HG02938 (cell line): ENCODE measurements around the gene SPATA32.

ENCODE experiments used
- ATAC-seq: cut with Tn5 transposase; IDR thresholded peaks from one replicate; pipeline ENCODE4 v1.9.1; 2021; ENCODE audit warnings: mild to moderate bottlenecking, moderate library complexity; ENCODE audit not compliant: unreplicated experiment

SPATA32 gene

DNA sequence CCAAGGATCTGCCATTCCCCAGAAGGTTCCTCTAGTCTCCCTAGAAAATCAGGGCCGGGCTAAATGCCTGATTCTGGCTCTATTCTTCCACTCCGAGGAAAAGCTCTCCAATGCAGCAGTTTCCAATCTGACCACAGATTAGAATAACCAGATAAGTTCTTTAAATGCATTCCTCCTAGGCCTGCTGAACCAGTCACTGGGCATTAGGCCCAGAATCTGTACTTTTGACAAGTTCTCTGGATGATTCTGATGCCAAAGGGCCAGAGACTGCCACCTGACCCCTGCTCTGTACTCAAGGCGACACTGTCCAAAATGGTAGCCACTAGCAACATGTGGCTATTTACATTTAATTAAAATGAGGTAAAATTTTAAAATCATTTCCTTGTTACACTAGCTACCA, 32.6 kb upstream of the SPATA32 start:
- no peak for ATAC-seq

DNA sequence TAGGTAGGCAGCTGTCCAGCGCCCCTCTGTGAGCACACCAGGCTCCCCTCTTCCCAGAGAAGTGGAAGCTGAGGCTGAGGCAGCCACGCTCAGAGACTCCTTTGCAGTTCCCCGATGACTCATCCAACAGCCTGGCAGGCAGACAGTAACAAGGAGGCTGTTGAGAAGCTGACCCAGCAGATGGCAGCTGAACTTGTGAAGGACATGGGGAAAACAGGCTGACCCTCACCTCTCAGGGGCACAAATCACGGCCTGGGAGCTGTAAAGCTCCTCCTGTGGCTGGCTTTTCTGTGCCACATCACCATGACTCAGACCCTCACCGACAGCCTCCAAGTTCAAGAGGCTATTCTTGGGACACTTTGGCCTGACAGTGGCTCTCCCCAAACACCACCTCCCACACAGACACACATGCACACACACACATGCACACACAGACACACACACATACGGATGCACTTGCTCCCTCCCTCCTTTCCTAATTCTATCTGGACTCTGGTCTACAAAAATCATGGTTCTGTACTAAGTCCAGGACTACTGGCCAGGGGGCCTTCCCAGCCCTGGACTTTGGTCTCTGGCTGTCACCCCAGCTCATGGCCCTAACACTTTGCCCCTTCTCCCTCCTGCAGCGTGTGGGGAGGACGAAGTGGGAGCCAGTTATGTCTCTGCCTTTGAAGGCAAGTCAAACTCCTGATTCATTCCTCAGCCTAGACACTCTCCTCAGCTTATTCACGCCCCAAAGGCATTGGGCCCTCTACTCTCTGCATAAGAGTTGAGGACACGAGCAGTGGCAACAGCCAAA, 31.7 kb upstream of the SPATA32 start:
- ATAC-seq: no peak

DNA sequence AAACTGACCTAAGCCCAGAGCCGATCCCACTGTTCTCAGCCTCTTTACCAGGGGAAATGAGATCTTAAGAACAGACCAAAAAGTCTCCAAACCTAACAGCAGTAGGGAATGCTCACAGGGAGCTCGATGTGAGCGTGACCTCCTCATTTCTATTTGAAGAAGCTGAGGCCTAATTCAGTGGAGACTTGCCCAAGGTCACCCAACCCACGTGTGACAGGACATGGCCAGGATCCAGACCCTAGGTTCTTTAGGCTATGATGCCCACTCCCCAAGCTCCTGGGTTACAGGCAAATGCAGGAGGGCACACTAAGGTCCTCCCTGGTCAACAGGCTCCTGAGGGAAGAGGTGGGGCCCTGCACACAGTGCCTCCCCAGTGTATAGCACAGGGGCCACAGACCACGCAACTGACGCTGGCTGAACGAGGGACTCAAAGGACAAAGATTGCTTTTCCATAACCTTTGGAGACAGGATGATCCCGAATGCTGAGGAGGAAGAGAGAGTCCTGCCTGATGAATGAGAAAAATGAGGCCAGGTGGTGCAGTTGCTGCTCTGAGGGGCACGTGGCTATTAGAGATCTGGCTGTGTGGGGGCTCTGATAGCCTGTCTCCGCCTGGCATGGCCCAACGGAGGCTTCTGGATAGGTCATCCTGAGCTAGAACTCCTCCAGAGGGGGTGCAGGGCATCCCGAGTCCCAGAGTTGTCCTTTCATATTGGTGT, 31.0 kb upstream of the SPATA32 start:
- ATAC-seq: no peak

DNA sequence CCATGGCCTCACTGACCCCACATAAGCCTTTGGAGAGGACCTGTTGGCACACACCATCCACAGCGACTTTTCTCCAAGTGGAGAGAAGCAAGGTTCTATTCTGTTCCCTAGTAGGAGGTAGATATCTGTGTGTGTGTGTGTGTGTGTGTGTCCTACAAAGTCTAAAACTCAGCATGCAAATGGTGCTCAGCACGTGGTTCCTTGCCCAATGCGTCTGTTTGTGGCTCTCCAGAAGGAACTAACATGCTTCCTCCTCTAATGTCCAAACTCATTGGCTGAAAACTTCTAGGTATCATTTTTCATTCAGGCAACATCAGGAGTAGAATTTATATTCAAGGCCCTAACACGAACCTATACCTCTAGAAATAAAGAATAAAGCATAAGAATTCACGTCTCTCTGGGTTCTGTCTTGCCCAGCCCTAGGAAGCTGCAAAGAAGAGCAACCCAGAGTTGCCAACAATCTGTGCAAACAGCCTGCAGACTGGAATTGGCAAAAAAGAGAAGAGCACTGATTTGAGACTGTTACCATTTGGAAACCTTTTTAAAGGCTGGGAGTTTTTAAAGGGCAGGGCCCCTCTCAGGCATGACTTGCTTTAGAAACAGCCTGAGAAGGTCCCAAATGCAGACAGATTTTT, 29.4 kb upstream of the SPATA32 start:
- ATAC-seq: no peak

DNA sequence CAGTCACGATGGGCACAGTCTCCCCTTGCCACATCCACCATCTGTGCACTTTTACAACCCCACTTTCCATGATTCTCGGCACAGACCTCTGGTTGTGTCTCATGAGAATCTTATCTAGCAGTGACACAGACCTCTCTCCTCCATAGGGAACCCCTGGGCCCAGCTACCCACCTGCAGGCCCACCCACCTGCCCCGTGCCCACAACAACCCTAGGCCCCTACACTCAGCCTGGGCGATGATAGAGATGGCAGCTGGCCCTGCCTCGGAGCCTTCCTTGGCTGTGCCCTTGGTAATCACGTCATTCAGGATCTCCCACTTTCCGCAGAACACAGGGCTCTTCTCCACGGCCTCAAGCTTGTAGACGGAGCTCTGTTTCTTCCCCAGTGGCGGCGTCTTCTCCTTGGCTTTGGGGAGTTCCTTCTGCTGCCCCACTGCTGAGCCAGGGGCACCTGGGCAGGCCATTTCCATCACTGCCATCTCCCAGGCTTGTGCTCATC, 28.4 kb upstream of the SPATA32 start:
- ATAC-seq: no peak

DNA sequence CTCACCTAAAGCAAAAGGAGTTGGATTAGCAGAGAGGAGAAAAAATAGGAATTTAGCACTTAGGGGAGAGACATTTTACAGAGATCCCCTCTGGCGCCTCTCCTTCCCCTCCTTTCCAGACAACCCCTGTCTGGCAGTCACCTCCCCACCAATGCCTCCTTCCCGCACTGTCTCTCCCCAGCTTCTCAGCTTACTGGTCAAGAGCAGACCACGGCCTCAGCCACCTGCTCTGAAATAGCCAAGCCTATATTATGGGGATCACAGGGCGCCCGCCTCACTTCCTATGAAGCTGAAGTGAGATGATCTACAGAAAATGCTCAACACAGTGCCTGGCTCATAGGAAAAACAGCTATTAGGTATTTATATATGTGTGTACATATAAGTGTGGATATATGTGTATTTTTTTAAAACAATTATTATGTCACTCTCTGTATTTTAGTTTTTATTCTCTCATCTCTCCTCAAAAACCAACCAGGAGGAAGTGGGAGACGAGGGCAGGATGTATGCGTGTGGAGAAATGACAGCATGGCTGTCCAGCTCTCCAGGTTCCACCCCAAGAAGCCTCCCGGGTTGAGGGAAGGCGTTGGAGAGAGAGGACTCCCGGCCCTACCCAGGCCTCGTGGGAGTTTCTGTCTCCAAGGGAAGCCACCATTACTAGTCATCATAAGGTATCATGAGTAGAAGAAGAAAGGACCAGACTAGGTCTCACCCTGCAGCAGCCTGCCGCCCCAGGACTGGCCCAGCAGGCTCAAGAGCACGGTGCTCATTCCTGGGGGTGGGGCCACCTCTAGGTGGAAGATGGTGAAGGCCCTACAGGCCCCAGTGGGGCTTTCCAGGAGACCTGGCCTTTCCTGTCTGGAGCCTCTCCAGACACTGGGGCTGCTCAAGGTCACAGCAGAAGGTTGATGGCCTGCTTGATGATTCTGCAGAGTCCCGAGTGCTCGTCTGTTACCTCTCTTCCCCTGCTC, 27.7 kb upstream of the SPATA32 start:
- ATAC-seq: no peak

DNA sequence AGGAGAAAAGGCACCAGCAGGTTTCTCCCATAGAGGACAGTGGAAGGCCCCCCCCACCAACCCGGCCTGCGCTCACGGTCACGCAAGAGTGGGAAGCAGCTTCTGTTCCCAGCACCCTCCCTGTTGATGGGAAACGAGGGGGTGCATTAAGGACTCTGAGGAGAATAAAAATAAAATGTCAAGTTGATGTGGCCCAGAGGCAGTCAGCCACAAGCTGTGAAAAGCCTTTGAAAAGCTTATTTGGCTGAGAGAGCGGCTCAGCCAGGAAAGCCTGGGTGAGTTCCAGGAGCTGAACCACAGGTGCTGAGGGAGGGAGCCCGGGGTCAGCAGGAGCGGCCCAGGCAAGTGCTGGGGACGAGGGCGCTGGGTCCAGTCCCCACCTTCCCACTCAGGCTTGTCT, 26.9 kb upstream of the SPATA32 start:
- no peak for ATAC-seq

DNA sequence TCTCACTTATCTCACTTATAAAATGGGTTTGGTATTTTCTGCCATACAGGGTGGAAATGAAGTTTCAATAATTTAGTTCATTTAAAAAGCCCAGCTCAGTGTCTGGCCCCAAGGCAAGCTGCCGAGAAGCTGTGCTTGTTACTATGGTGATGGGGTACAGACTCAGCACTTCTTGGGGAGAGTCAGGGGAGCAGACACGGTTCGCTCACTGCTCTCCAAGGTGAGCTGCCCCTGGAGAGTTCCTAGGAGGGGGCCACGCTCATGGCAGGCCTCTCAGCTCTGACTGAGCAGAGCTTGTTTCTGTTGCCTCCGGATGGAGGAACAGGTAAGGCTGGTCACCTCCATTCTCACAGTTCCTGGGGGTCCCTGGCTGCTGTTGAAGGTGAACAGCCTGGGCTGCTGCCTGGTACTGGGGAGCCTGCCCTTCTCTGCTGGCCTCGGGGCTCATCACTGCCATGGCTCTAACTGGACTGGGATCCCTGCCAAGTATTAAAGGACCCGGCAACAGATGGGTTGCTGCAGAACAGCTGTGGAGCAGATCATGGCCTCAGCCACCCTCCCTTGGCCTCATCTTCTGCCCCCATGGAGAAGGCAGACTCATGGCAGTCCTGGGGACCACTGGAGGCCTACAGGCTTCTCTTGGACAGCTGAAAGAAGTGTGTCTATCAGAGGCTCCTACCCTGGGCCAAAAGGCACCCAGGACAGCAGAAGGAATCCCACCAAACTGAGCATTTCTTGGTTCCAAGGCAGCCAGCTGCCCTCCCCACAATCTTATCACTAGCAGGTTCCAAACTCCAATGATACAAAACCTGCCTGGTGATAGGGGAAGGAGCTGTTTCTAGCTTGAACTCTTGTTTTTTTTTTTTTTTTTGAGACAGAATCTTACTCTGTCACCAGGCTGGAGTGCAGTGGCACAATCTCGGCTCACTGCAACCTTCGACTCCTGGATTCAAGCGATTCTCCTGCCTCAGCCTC, 25.9 kb upstream of the SPATA32 start:
- no peak for ATAC-seq

DNA sequence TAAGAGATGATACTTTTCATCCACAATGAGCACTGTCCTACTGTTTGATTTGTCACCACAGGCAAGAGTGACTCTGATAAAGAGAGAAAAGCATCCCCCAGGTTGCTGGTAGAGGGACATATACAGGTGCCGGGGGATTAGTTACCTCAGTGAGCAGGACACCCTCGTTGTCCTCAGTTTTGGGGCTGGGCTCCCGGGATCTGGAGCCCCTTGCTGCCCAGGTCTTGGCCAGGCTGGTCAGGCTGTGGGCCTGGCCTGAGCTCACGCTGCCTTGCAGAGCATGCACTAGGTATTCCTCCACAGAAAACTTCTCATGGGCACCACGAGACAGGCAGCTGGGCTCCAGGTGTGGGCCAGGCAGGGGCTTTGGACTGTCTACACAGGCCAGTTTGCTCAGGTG, 24.4 kb upstream of the SPATA32 start:
- ATAC-seq: no peak

DNA sequence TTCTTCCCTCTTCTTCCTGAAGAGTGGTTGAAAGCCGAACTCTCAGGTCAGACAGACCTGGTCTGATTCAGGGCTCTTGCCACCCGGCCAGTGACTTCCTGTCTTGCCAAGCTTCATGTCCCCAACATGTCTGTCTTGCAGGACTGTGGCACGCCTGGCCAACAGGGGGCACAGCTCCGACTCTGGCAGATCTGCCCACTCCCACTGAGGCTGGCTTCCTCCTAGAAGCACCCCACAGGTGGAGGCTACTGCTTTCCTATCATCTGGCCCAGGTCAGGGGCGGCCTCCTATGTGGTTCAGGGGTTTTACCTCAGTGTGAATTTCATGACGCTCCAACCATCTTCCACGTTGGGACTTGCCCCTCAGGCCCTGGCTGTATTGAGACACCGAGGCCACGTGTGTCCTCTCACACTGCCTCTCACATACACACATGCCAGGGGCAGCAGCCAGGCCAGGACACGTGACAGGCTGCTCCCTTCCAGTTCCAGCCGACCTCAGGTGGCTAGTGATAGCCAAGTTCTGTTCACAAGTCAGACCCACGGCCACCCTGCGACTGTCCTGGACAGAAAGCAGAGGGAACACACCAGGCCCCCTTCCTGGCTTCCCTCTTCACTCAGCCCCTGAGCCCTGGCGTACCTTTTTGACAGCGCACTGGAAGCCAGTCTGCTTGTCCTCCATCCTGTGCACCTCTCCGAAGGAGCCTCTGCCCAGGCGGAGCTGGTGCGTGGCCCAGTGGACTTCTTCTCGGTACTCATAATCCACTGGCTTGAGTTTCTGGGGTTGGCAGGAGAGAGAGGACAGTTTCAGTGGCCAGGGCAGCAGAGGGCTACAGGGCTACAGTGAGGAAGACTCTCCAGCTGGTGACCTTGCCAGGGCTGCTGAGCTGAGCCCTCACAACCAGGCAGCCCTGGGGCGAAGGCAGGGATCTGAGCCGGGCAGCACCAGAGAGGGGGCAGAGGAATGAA, 22.6 kb upstream of the SPATA32 start:
- no peak for ATAC-seq

DNA sequence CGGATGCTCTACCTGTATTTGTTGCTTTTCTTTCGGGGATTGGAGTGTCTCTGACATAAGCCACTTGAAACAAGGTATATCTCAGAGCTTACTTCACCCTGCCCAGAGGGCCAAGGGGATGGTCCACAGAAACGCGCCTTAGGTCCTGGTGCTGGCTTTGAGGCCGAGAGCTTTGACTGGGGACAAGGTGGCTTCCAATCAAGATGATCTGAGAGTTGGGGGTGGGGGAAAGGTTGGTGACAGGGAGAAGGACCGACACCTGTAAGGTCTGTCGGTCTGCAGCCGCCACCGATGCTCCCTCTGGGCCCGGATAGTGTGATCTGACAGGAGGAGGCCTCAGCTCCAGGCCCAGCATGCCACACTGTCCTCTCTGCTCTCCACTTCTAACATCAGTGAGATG, 21.8 kb upstream of the SPATA32 start:
- no peak for ATAC-seq

DNA sequence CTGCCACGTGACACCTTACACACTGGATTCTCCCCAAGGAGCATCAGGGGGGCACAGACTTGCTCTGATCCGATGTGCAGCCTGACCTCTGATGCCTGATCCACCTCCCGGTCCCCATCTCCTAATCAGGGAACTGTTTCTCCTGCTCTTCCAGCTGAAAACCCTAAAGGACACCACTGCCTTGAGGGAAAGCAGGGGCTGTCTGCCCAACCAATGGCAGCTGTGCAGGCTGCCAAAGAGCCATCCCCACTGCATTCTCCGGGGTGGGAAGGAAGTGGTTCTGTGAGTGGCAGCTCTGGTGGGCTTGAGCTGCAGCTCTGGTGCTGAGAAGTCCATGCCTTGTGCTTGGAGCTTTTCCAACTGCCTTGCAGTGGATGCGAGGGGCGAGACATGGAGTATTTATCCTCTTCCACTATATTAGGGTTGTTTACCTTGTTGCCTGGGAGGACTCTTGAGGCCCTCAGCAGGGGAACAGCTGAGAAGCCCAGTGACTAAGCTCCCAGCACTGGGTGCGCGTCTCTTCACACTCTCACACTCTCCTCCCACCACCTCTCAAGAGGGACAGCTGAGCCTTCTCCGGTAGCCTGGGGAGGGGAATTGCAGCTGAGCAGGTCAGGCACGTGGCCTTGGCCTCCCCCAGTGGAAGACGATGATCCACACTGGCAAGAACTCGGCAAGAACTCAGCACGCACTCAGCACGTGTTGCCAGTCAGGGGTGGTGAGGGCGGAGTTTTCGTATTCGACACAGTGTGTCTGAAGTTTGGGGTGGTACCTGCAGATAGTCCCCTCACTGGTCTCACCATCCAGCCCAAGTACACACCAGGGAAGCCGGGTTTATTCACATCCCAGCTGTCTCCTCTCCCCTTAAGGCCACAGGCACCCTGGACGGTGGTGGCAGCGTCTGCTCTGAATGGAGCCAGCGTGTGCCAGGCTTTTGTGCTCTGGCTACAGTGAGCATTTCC, 21.1 kb upstream of the SPATA32 start:
- no peak for ATAC-seq

DNA sequence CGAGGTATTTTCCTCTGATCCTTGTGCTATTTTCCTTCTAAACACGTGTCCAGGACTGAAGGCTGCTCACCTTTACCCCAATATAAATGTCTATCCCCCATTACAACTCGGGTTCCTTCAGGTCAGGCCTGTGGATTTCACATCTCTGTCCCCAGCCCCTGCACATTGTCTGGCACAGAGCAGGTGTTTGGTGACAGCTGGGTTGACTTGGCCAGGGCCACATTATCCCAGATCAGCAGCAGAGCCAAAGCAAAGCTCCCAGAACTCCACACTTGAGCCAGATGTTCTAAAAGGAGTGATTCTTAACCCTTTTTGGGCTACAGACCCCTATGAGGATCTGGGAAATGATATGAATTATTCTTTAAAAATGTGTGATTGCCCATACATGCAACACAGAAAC, 18.0 kb upstream of the SPATA32 start:
- ATAC-seq: no peak

DNA sequence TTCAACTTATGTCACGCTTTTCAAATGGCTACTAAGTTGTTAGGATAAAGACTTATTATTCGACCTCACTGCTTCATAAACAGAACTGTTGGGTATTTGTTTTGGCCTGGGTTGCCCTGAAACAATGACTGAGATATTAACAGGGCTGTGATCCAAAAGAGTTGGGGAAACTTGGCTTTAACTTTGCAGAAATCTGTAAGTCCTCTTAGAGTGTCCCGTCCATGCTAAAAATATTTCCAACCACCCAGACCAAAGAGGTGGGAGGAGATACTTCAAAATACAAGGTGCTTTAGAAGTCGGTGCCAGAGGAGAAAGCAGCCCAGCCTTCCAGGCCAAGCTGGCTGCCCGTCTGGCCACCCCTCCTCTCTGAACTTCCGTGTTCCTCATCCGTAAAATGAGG, 16.1 kb upstream of the SPATA32 start:
- no peak for ATAC-seq

DNA sequence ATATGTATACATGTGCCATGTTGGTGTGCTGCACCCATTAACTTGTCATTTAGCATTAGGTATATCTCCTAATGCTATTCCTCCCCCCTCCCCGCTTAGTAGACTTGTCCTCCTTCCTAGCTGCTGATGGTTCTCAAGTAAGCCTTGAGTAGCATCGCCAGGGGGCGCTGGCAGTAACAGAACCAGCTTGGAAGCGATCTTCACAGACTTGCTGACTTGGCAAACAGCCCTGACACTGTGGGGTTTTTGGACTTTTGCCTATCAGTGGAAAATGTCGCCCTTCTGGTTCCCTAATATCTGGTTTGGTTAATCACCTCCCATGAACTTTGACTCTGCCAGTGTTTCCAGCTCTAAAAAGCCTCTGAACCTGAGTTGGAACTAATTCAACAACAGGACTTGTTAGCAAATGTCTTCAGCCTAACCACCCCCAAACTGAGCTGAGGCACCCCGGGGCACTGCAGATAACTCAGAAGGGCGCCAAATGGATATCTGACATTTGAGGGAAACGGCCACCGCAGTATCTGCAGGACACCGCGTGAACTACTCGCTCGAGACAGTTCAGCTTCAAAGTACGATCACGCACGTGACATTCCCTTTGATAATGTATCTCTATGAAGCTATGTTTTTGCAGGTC, 15.4 kb upstream of the SPATA32 start:
- no peak for ATAC-seq

DNA sequence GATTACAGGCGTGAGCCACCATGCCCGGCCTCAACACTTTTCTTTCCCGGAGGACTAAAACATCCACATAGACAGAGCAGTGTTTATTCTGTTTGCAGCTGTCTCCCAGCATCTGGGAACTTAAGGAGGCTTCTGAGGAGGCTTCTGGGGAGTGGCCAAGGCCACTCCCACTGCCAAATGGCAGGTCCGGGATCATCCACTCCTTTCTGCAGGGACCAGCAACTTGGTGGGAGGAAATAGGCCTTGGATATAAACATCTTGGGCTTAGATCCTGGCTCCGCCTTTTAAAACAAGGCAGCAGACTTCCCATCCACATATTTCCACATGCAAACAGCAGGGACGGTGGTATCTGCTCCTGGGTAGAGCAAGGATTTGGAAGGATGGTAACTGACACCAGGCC, 14.1 kb upstream of the SPATA32 start:
- ATAC-seq: no peak

DNA sequence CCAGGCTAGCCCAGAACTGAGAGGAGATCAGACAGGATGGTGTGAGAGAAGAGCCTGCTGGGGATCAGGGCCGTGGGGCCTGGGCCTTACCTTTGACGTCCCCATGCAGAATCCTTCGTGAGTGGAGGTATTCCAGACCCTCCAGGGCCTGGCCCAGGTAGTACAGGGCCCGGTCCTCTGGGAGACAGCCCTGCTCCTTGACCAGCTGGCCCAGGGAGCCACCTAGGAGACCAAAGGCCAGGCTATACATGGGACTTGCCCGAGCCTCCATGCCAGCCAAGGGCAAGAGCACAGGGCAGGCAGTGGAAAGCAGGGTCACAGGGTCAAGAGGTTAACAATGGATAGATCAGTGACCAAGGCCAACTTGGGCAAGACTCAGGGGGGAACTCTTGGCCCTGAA, 12.1 kb upstream of the SPATA32 start:
- ATAC-seq: no peak
